Activated naive CD8-positive, alpha-beta T cell treated with anti-CD3 and anti-CD28 coated beads, Interleukin-2, amount 50 U/mL, for 24 hours (primary cell): Measurements from ENCODE around the gene DHRS1.
"Not testable (repeated sequence)": the region's sequence is repeated elsewhere in the genome, so short reads cannot be mapped to it uniquely, and the experiment has no call there.

Experiments
- ATAC-seq: fragments of 150-1000 bp; cut with Tn5 transposase; one replicate; pipeline ENCODE4 v1.10.0; 2021
- DNase-seq: peaks from one replicate; pipeline ENCODE4 v3.0.0; 2021
- H3K27ac Mint-ChIP-seq: one replicate; pipeline ENCODE4 v1.8.0; 2021; ENCODE audit warnings: mild to moderate bottlenecking, mixed read lengths
- H3K27me3 Mint-ChIP-seq: one replicate; pipeline ENCODE4 v1.8.0; 2021; ENCODE audit warnings: mixed read lengths
- H3K36me3 Mint-ChIP-seq: one replicate; pipeline ENCODE4 v1.8.0; 2021; ENCODE audit warnings: low read depth, mixed read lengths
- H3K4me1 Mint-ChIP-seq: one replicate; pipeline ENCODE4 v1.8.0; 2021; ENCODE audit warnings: mixed read lengths
- H3K4me3 Mint-ChIP-seq: one replicate; pipeline ENCODE4 v1.8.0; 2021; ENCODE audit warnings: mild to moderate bottlenecking, moderate library complexity, mixed read lengths
- H3K9me3 Mint-ChIP-seq: one replicate; pipeline ENCODE4 v1.8.0; 2021; ENCODE audit warnings: mixed read lengths

The DHRS1 gene

GRCh38 chr14:24332268-24332993 lies 32.9 kb upstream of the DHRS1 start:
- peak; percentile 80 for DNase-seq
- peak overlapping the region; percentile 78 for H3K4me3 Mint-ChIP-seq
- peaks cover 54% of the 10 kb centered on the region for H3K4me1 Mint-ChIP-seq
- ATAC-seq: peak; percentile 81
- peaks cover 28% of the 10 kb centered on the region for H3K27me3 Mint-ChIP-seq
- H3K36me3 Mint-ChIP-seq: peaks cover 4% of the 10 kb centered on the region
- H3K9me3 Mint-ChIP-seq: no peaks in the 10 kb centered on the region
- H3K27ac Mint-ChIP-seq: peak overlapping the region; percentile 63

DNA sequence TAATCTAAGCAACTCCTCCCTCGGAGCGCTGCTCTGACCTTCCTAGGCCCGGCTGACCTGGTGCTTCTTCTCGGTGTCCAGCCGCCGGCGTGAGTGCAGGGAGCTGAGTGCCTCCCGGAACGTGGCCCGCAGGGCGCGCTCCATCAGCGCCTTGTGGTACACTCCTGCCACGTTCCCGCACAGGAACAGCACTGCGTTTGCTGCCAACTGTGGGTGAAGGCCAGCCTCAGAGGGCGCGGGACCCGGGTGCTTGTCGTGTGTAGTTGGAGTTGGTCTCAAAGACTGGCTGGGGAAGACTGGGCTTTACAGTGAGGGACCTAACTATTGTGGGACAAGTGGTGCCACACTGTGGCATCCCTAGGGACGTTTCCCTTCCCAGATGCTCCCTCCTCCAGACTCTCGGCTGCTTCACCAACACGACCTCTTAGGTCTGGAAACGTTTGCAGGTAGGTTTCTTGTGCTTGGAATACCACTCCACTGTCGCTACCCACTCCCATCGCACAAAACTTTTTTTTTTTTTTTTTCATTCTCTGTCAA lies 32.2 kb upstream of the DHRS1 start:
- Mint-ChIP-seq H3K9me3 (no peaks in the 10 kb centered on the region), H3K27ac (peak overlapping the region; percentile 63), H3K4me1 (peaks cover 58% of the 10 kb centered on the region), H3K27me3 (peaks cover 28% of the 10 kb centered on the region), H3K4me3 (peak overlapping the region; percentile 78), H3K36me3 (peaks cover 4% of the 10 kb centered on the region)
- DNase-seq (no peak), ATAC-seq (no peak)

GRCh38 chr14:24330973-24331674 lies 31.5 kb upstream of the DHRS1 start:
- DNase-seq (no peak), ATAC-seq (no peak)
- no peak overlapping the region for H3K4me3 Mint-ChIP-seq
- no peak overlapping the region for H3K27ac Mint-ChIP-seq
- H3K4me1 Mint-ChIP-seq: peaks cover 58% of the 10 kb centered on the region
- H3K27me3 Mint-ChIP-seq: peaks cover 28% of the 10 kb centered on the region
- peaks cover under 1% of the 10 kb centered on the region for H3K36me3 Mint-ChIP-seq
- H3K9me3 Mint-ChIP-seq: no peaks in the 10 kb centered on the region

DNA sequence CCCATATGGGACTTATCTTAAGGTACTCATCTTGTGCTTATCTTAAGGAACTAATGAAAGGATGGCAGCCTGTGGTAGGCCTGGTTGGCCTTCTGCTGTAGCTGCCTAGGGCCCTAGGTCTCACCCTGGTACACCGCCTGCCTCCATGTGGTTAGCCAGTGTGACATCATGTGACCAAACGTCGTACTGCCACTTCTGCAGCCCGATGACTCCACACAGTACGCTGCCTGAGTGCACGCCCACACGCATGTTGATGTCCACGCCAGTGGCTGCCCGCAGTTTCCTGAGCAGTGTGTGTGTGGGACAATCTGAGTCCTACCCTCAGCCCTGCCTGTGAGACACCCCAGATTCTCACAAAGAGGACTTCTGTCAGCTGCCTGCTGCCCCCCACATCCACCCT lies 30.2 kb upstream of the DHRS1 start:
- ATAC-seq: peak; percentile 58
- Mint-ChIP-seq H3K4me1 (peaks cover 54% of the 10 kb centered on the region), H3K4me3 (no peak overlapping the region), H3K36me3 (no peaks in the 10 kb centered on the region), H3K27me3 (peaks cover 22% of the 10 kb centered on the region), H3K27ac (peak overlapping the region; percentile 34), H3K9me3 (no peaks in the 10 kb centered on the region)
- DNase-seq: peak; percentile 62

DNA sequence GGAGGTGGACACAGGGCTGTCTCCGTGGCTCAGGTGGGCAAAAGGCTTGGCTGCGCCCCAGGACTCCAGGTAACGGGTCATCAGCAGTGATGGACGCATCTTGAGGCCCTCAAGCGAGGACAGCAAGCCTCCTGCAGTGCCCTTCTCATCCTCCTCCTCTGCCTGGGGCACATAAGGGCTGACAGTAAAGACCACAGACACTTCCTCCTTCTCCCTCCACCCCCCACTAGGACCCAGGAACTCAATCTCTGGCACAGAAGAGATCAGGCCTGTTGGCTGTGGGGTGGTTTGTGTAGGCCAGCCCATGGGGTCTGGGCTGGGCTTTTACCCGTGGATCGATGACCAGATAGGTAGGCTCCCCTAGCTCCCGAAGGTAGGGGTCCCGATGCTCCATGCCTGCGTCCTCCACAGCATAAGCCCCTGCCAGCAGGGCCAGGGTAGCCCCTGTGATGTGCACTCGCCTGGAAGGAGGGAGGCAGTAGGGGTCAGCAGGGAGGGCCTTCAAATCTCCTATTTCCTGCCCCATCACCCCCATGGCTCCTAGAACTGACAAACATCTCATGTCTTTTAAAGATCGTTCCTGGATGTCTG lies 29.6 kb upstream of the DHRS1 start:
- Mint-ChIP-seq H3K4me3 (no peak overlapping the region), H3K36me3 (no peaks in the 10 kb centered on the region), H3K27ac (no peak overlapping the region), H3K9me3 (no peaks in the 10 kb centered on the region), H3K27me3 (peaks cover 18% of the 10 kb centered on the region), H3K4me1 (peaks cover 50% of the 10 kb centered on the region)
- no peak for ATAC-seq
- no peak for DNase-seq

GRCh38 chr14:24327914-24328313 lies 28.3 kb upstream of the DHRS1 start:
- H3K4me1 Mint-ChIP-seq: peaks cover 41% of the 10 kb centered on the region

DNA sequence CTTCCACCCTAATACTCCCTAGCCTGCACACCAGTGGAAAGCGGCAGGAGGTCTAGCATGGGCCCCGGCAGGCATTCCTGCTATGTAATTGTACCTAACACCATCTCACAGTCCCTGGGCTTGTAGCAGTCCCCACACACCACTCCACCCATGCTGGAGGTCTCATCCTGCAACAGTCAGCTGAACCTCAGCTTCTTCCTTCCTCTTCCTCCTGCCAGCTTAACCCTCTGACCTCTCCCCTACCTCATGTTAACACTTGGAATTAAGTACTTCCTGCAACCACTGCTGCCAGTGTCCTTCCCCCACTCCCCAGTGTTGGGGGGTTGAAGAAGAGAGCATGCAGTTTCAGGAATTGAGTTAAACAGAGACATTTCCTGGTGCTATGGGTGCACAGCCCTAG lies 27.7 kb upstream of the DHRS1 start:
- no peak overlapping the region for H3K4me3 Mint-ChIP-seq
- H3K27ac Mint-ChIP-seq: no peak overlapping the region
- no peak for DNase-seq
- no peak for ATAC-seq
- peaks cover 6% of the 10 kb centered on the region for H3K27me3 Mint-ChIP-seq
- H3K4me1 Mint-ChIP-seq: peaks cover 36% of the 10 kb centered on the region
- H3K9me3 Mint-ChIP-seq: no peaks in the 10 kb centered on the region
- H3K36me3 Mint-ChIP-seq: no peaks in the 10 kb centered on the region

More at GRCh38 chr14:24327914-24328313, 28.3 kb upstream of the DHRS1 start:
- not testable (repeated sequence) for ATAC-seq, DNase-seq, H3K9me3 Mint-ChIP-seq, H3K27ac Mint-ChIP-seq, H3K27me3 Mint-ChIP-seq, H3K36me3 Mint-ChIP-seq, H3K4me3 Mint-ChIP-seq

GRCh38 chr14:24325963-24326362 lies 26.4 kb upstream of the DHRS1 start:
- Mint-ChIP-seq H3K27me3 (peaks cover 2% of the 10 kb centered on the region), H3K27ac (no peak overlapping the region), H3K36me3 (no peaks in the 10 kb centered on the region), H3K4me1 (peaks cover 29% of the 10 kb centered on the region), H3K9me3 (no peaks in the 10 kb centered on the region), H3K4me3 (no peak overlapping the region)
- DNase-seq (no peak), ATAC-seq (no peak)

GRCh38 chr14:24325041-24325530 lies 25.5 kb upstream of the DHRS1 start:
- H3K27me3 Mint-ChIP-seq: peaks cover 2% of the 10 kb centered on the region
- no peak overlapping the region for H3K4me3 Mint-ChIP-seq
- no peaks in the 10 kb centered on the region for H3K36me3 Mint-ChIP-seq
- DNase-seq (no peak), ATAC-seq (no peak)
- H3K4me1 Mint-ChIP-seq: peaks cover 24% of the 10 kb centered on the region
- no peaks in the 10 kb centered on the region for H3K9me3 Mint-ChIP-seq
- no peak overlapping the region for H3K27ac Mint-ChIP-seq

DNA sequence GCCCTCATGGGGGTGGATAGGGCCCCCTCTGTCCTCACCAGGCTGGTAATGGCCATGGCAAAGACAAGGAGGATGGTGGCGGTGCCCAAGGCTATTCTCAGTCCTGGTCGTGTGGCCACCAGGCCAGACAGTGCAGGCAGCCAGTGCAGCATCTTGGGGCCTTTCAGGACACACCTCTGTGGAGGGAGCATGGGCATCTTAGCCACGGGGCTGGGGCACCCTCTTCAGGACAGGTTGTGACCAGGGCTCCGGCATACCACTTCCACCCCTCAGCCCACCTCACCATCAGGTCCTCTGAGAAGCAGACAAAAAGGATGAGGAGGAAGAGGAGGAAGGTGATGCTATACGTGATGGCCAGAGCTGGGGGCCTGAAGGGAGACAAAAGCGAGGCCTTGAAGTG lies 24.4 kb upstream of the DHRS1 start:
- no peak for DNase-seq
- Mint-ChIP-seq H3K4me3 (no peak overlapping the region), H3K36me3 (no peaks in the 10 kb centered on the region), H3K9me3 (no peaks in the 10 kb centered on the region), H3K4me1 (peaks cover 14% of the 10 kb centered on the region), H3K27ac (no peak overlapping the region), H3K27me3 (peaks cover 2% of the 10 kb centered on the region)
- no peak for ATAC-seq

DNA sequence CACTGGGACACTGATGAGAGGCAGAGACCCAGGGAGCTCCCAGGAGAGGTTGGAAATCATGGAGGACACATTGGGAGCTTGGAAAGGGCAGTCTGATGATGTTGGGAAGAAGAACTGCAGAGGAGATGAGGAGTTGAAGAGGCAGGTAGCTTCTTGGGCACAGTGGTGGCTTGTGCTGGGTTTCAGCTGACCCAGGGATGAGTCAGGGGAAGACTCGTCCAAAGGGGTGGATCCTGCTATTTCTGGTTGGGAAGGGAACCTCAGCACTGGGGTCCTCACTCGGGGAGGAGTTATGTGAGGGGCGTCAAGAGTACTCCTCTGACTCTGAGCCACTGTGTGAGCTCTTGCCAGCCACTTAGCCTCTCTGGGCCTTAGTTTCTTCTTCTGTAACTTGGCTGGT lies 23.8 kb upstream of the DHRS1 start:
- ATAC-seq: no peak
- Mint-ChIP-seq H3K9me3 (no peaks in the 10 kb centered on the region), H3K4me3 (no peak overlapping the region), H3K4me1 (peaks cover 7% of the 10 kb centered on the region), H3K27ac (no peak overlapping the region), H3K36me3 (no peaks in the 10 kb centered on the region), H3K27me3 (no peaks in the 10 kb centered on the region)
- DNase-seq: no peak

GRCh38 chr14:24322672-24323071 lies 23.1 kb upstream of the DHRS1 start:
- Mint-ChIP-seq H3K36me3 (no peaks in the 10 kb centered on the region), H3K4me3 (no peak overlapping the region), H3K4me1 (peaks cover 10% of the 10 kb centered on the region), H3K9me3 (no peaks in the 10 kb centered on the region), H3K27me3 (no peaks in the 10 kb centered on the region), H3K27ac (no peak overlapping the region)
- no peak for DNase-seq
- no peak for ATAC-seq

DNA sequence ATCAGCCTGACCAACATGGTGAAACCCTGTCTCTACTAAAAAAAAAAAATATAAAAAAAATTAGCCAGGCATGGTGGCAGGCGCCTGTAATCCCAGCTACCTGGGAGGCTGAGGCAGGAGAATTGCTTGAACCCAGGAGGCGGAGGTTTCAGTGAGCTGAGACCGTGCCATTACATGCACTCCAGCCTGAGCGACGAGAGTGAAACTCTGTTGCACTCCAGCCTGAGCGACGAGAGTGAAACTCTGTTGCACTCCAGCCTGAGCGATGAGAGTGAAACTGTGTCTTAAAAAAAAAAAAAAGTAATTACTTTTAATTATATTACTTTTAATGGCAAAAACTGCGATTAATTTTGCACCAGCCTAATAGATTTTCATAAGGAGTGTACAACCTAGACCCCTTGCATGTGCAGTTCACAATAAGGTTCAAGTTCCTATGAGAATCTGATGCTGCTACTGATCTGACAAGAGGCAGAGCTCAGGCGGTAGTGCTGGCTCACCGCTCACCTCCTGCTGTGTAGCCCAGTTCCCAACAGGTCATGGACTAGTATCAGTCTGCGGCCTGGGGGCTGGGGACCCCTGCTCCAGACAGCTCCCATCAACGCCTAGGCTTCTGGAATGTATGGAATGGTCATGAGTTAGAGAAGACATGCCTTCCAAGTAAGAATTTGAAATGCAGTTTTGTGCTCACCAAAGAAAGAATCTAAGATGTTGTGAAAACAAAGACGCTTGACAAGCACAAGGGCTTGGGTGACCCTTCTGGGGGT lies 21.8 kb upstream of the DHRS1 start:
- no peak for DNase-seq
- no peak overlapping the region for H3K4me3 Mint-ChIP-seq
- no peaks in the 10 kb centered on the region for H3K9me3 Mint-ChIP-seq
- peaks cover 2% of the 10 kb centered on the region for H3K36me3 Mint-ChIP-seq
- H3K27me3 Mint-ChIP-seq: no peaks in the 10 kb centered on the region
- no peak for ATAC-seq
- H3K27ac Mint-ChIP-seq: no peak overlapping the region
- H3K4me1 Mint-ChIP-seq: peaks cover 16% of the 10 kb centered on the region
